GM12878 (cell line): ENCODE measurements around the gene LRRC8B. TPM values are rescaled to one million over a fixed set of nuclear protein-coding genes. Genes with fewer than 3 reads are reported as not detected.

Experiments used
- ATAC-seq: fragments of 200-7000 bp; cut with Tn5 transposase; 3 replicates; pipeline ENCODE4 v1.9.1; 2020; ENCODE audit warnings: mild to moderate bottlenecking, moderate library complexity
- BruUV-seq: library from RNA; stranded (reverse); fragments of 400-500 nt; replicated peaks from 2 replicates; lab custom pipeline; 2021; lab: Mats Ljungman, UMichigan
- CTCF ChIA-PET: fragments of 300-600 bp; sonication (Branson Sonifier 250); formaldehyde crosslinking; extraction: SDS; loops from one replicate; lab custom pipeline; 2021; ENCODE audit warnings: inconsistent platforms; lab: Yijun Ruan, JAX
- POLR2A ChIA-PET: fragments of 350-600 bp; formaldehyde crosslinking; extraction: SDS; loops from one replicate; lab custom pipeline; 2021; ENCODE audit warnings: inconsistent platforms; lab: Charles Lee
- RAD21 ChIA-PET: fragments of 300-600 bp; sonication (Branson Sonifier 250); formaldehyde crosslinking; loops from one replicate; lab custom pipeline; 2023; ENCODE audit warnings: antibody characterized with exemption; ENCODE audit not compliant: unreplicated experiment; lab: Charles Lee
- SMC1A ChIA-PET: fragments of 300-600 bp; sonication (Branson Sonifier 250); formaldehyde crosslinking; loops from one replicate; lab custom pipeline; 2023; ENCODE audit not compliant: unreplicated experiment, uncharacterized antibody; lab: Charles Lee
- DNase-seq: peaks from one replicate; pipeline ENCODE4 v3.0.0-alpha.2; 2011; ENCODE audit warnings: low read depth, low spot score
- FAIRE-seq: peaks from 3 replicates; lab custom pipeline; 2011; peaks lifted over from hg19 to GRCh38; lab: Jason Lieb, UNC
- H2AFZ ChIP-seq: 2 replicates; pipeline ENCODE4 v1.6.0; 2011; ENCODE audit warnings: low read depth, low read length, control low read depth; ENCODE audit not compliant: control insufficient read depth
- H3K27ac ChIP-seq: 2 replicates; pipeline ENCODE4 v1.5.1; 2011; ENCODE audit warnings: control low read depth; ENCODE audit not compliant: control insufficient read depth, insufficient read depth
- H3K27me3 ChIP-seq, 2 experiments: replicated peaks in 1 of 2; 2 replicates each; pipeline versions ENCODE4 v1.6.0 to v1.6.1; 2011; ENCODE audit warnings: low read length in 1 of 2; ENCODE audit not compliant: control insufficient read depth in 2 of 2, insufficient read depth in 2 of 2
- H3K36me3 ChIP-seq, 2 experiments: 2 replicates each; pipeline ENCODE4 v1.5.1; 2011; ENCODE audit warnings: low read length in 1 of 2; ENCODE audit not compliant: control insufficient read depth in 2 of 2, insufficient read depth in 2 of 2
- H3K4me1 ChIP-seq: 2 replicates; pipeline ENCODE4 v1.6.1; 2011; ENCODE audit warnings: mild to moderate bottlenecking, low read length, moderate library complexity, mixed read lengths; ENCODE audit not compliant: control insufficient read depth, insufficient read depth
- H3K4me2 ChIP-seq: 2 replicates; pipeline ENCODE4 v1.6.0; 2011; ENCODE audit warnings: control low read depth; ENCODE audit not compliant: control insufficient read depth, insufficient read depth
- H3K4me3 ChIP-seq: fragments of 200-600 bp; sonication (generic); 2 replicates; pipeline ENCODE4 v1.5.1; 2016
- H3K79me2 ChIP-seq: 2 replicates; pipeline ENCODE4 v1.6.0; 2011; ENCODE audit warnings: low read length; ENCODE audit not compliant: control insufficient read depth, insufficient read depth
- H3K9ac ChIP-seq: 2 replicates; pipeline ENCODE4 v1.8.0; 2011; ENCODE audit warnings: low read length, control low read depth, mixed read lengths; ENCODE audit not compliant: control insufficient read depth, insufficient read depth
- H3K9me3 ChIP-seq: replicated peaks from 3 replicates; pipeline ENCODE4 v1.5.1; 2011; ENCODE audit warnings: mild to moderate bottlenecking, low read length; ENCODE audit not compliant: control insufficient read depth, insufficient read depth
- H4K20me1 ChIP-seq: 2 replicates; pipeline ENCODE4 v1.6.0; 2011; ENCODE audit not compliant: control insufficient read depth, insufficient read depth
- BCL3 ChIP-seq: IDR thresholded peaks from 2 replicates; pipeline ENCODE4 v1.6.1; 2011; ENCODE audit warnings: borderline replicate concordance, low read depth, mild to moderate bottlenecking, moderate library complexity, low read length; ENCODE audit not compliant: insufficient read depth, poor library complexity, severe bottlenecking
- CHD2 ChIP-seq: IDR thresholded peaks from 2 replicates; pipeline ENCODE4 v1.6.1; 2011; ENCODE audit warnings: low read depth, low read length, improper control_type of control experiment, borderline replicate concordance
- DPF2 ChIP-seq: fragments of 450-650 bp; IDR thresholded peaks from 2 replicates; pipeline ENCODE4 v1.6.1; 2017; ENCODE audit warnings: mild to moderate bottlenecking
- WGBS: methylation state at CpG from one replicate; pipeline ENCODE4 v1.1.6; 2016; ENCODE audit warnings: low lambda C conversion rate; ENCODE audit not compliant: insufficient replicate concordance, insufficient coverage; ENCODE audit errors: missing lambda C conversion rate; 5-methylcytosine and 5-hydroxymethylcytosine counted together
- in situ Hi-C: fragments of 300-500 bp; cut with MboI; formaldehyde crosslinking; loops from 9 replicates; pipeline ENCODE4 v1.14.3; 2018; ENCODE audit warnings: mixed read lengths
- intact Hi-C: fragments of 100-400 bp; cut with micrococcal nuclease; formaldehyde crosslinking; loops from one replicate; pipeline ENCODE4 v1.14.2; 2022; ENCODE audit not compliant: unreplicated experiment
- polyA plus RNA-seq, 11 experiments: library from polyadenylated mRNA; depleted of rRNA in 4 of 11; unstranded in 6 of 11; stranded (reverse) in 5 of 11; fragments of >200 nt; fragmentation: Nextera tagmentation in 4 of 11; fragmentation: Illumina TruSeq in 1 of 11; extraction: Ambion mirVana in 4 of 11; extraction: Trizol in 1 of 11; gene quantifications; 1 replicate in 1 of 11; 2 replicates in 10 of 11; pipeline versions ENCODE4 v1.2.1 to v1.2.3, GENCODE V29; 2011 to 2016; ENCODE audit warnings: inconsistent platforms in 2 of 11, missing spikeins in 2 of 11, low read depth in 1 of 11
- total RNA-seq, 4 experiments: library from RNA; depleted of rRNA in 3 of 4; stranded (reverse); fragments of >200 nt in 3 of 4; fragmentation: Illumina TruSeq in 1 of 4; extraction: Trizol in 1 of 4; gene quantifications; 2 replicates each; pipeline versions ENCODE4 v1.2.1 to v1.2.3, GENCODE V29; 2013 to 2021

LRRC8B gene
- total and polyA plus RNA-seq, 10 of the 15 experiments (the other 5 are each of a cell fraction or from before 2014, with no cell fraction given): 1.3 to 9.2 (median 5.4) TPM

DNA sequence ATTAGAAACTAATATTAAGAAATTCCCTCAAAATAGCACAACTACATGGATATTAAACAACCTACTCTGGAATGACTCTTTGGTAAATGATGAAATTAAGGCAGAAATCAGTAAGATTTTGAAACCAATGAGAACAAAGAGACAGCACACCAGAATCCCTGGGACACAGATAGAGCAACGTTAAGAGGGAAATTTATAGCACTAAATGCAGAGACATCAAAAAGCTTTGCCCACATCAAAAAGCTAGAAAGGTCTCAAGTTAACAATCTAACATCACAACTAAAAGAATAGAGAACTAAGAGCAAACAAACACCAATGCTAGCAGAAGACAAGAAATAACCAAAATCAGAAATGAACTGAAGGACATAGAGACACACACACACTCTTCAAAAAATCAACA lies 48.6 kb upstream of the LRRC8B start:
- Histone ChIP-seq H3K9me3 (peaks cover 5% of the 10 kb centered on the region), H3K79me2 (no peaks in the 10 kb centered on the region), H2AFZ (no peak overlapping the region), H3K4me3 (no peak overlapping the region), H3K36me3 (no peaks in the 10 kb centered on the region), H3K27ac (no peak overlapping the region), H3K27me3 (no peaks in the 10 kb centered on the region), H4K20me1 (no peaks in the 10 kb centered on the region), H3K4me2 (no peak overlapping the region), H3K9ac (no peak overlapping the region), H3K4me1 (no peaks in the 10 kb centered on the region)
- ATAC-seq (no peak), FAIRE-seq (no peak), DNase-seq (no peak)
- intact Hi-C loops: no loop called here
- ChIA-PET POLR2A (no interaction called here), CTCF (interaction anchor here (4.8 kb wide), 1 partner anchor 8 kb away, joined by 20 read pairs; no protein-coding TSS in a partner anchor), RAD21 (no interaction called here), SMC1A (no interaction called here)
- WGBS: 0% methylated on average over 1 of the region's 1 CpG
- no TSS peak for BruUV-seq
- no peak for TF ChIP-seq BCL3
- no peak for TF ChIP-seq CHD2
- TF ChIP-seq DPF2: no peak
- in situ Hi-C loops: no loop called here
